ENCODE results near the gene NUDT3. TPM values are rescaled to one million over a fixed set of nuclear protein-coding genes. Genes with fewer than 3 reads are reported as not detected.

Gene NUDT3
- total and polyA plus RNA-seq, 9 of the 15 experiments (the other 6 are each of a cell fraction or from before 2014, with no cell fraction given) = 5.4 to 81.2 (median 56.4) TPM

- TF ChIP-seq KAT8 (IDR thresholded peaks at IDR 0.05; ENCODE audit: low read depth) = no peak
- no peak for TF ChIP-seq MED1 (CRISPR knock-in tag; IDR thresholded peaks at IDR 0.05; ENCODE audit: borderline replicate concordance)
- TF ChIP-seq GTF2E2 (tag; IDR thresholded peaks at IDR 0.05) = peak; percentile 43; the same call in 1 of the 2 replicates
- no peak for TF ChIP-seq HDAC6 (IDR thresholded peaks at IDR 0.05; ENCODE audit: low read depth, low read length)
- peak; percentile 92 for TF ChIP-seq RBFOX2 (IDR thresholded peaks at IDR 0.05; ENCODE audit: low read depth, low read length)
- TF ChIP-seq POLR3A (IDR thresholded peaks at IDR 0.05; ENCODE audit: borderline replicate concordance, extremely low read depth, insufficient read depth, insufficient read length) = no peak
- TF ChIP-seq JUN (IDR thresholded peaks at IDR 0.05; ENCODE audit: borderline replicate concordance, low read depth, low read length) = no peak
- no peak for TF ChIP-seq JUN (CRISPR knock-in tag; IDR thresholded peaks at IDR 0.05; ENCODE audit: borderline replicate concordance)
- peak; percentile 94 for TF ChIP-seq THAP12 (CRISPR knock-in tag; IDR thresholded peaks at IDR 0.05)
- TF ChIP-seq RBBP5 (IDR thresholded peaks at IDR 0.05; ENCODE audit: borderline replicate concordance, insufficient read depth, low read length, poor library complexity, severe bottlenecking) = peak; percentile 94
- no peak for TF ChIP-seq CREB3L1 (IDR thresholded peaks at IDR 0.05; ENCODE audit: borderline replicate concordance, low read depth)
- 0 out of 2 replicates have a peak, but pooled peaks have one; percentile 5 for TF ChIP-seq CLOCK (CRISPR knock-in tag; IDR thresholded peaks at IDR 0.05; ENCODE audit: borderline replicate concordance)
- no peak for TF ChIP-seq LEF1 (IDR thresholded peaks at IDR 0.05)
- TF ChIP-seq ZNF398 (CRISPR knock-in tag; IDR thresholded peaks at IDR 0.05) = no peak
- TF ChIP-seq CEBPB (tag; IDR thresholded peaks at IDR 0.05) = no peak
- TF ChIP-seq ESRRB (CRISPR knock-in tag; IDR thresholded peaks at IDR 0.05; ENCODE audit: borderline replicate concordance) = no peak
- TF ChIP-seq CHD2 (IDR thresholded peaks at IDR 0.05; ENCODE audit: low read depth, low read length) = peak; percentile 62; the same call in 1 of the 2 replicates
Observed at GRCh38 chr6:34392497-34393190, at the start of gene NUDT3 (continued).
